ENCODE measurements around the gene SF1. TPM values are rescaled to one million over a fixed set of nuclear protein-coding genes. Genes with fewer than 3 reads are reported as not detected.

The SF1 gene
- total and polyA plus RNA-seq, 2 of the 8 experiments (the other 6 are each of a cell fraction or from before 2014, with no cell fraction given) = 72.7 to 353 TPM

DNA sequence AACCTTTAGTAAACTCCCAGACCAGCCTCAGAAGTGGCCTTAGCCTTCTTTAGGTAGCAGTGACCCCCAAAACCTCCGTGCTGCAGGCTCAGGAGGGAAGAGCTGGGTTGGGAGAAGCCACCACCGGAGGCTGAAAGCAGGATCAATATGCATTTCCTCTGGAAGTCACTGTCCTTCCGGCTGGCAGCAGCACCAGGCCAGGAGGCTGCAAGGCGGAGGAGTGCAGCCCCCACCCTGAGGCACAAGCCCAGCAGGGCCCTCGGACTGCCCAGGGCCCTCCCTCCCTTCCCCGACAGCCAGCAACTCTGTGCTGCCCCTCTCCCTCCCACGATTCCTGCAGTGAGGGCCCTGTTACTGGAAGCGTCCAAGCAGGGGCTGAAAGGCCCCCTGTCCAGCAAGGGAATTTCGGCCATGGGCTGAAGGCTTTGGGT lies 52.1 kb downstream of the SF1 start (continued):
- TF ChIP-seq CHD2 (IDR thresholded peaks at IDR 0.05; ENCODE audit: low read length) (no peak), GTF2F1 (IDR thresholded peaks at IDR 0.05; ENCODE audit: borderline replicate concordance, low read depth, low read length) (no peak), RFX5 (IDR thresholded peaks at IDR 0.05; ENCODE audit: borderline replicate concordance, low read depth, low read length) (no peak), ATF3 (IDR thresholded peaks at IDR 0.05; ENCODE audit: insufficient read depth, low read depth, low read length) (no peak), TBP (IDR thresholded peaks at IDR 0.05; ENCODE audit: low read depth, low read length) (no peak)

Measured in H1 (cell line).